GM12878 (cell line): Measurements from ENCODE around the gene MT1H. TPM values are rescaled to one million over a fixed set of nuclear protein-coding genes. Genes with fewer than 3 reads are reported as not detected.

Experiments used
- ATAC-seq: fragments of 200-7000 bp; cut with Tn5 transposase; 3 replicates; pipeline ENCODE4 v1.9.1; 2020; ENCODE audit warnings: mild to moderate bottlenecking, moderate library complexity
- BruUV-seq: library from RNA; stranded (reverse); fragments of 400-500 nt; replicated peaks from 2 replicates; lab custom pipeline; 2021; lab: Mats Ljungman, UMichigan
- CTCF ChIA-PET: fragments of 300-600 bp; sonication (Branson Sonifier 250); formaldehyde crosslinking; extraction: SDS; loops from one replicate; lab custom pipeline; 2021; ENCODE audit warnings: inconsistent platforms; lab: Yijun Ruan, JAX
- POLR2A ChIA-PET: fragments of 350-600 bp; formaldehyde crosslinking; extraction: SDS; loops from one replicate; lab custom pipeline; 2021; ENCODE audit warnings: inconsistent platforms; lab: Charles Lee
- RAD21 ChIA-PET: fragments of 300-600 bp; sonication (Branson Sonifier 250); formaldehyde crosslinking; loops from one replicate; lab custom pipeline; 2023; ENCODE audit warnings: antibody characterized with exemption; ENCODE audit not compliant: unreplicated experiment; lab: Charles Lee
- SMC1A ChIA-PET: fragments of 300-600 bp; sonication (Branson Sonifier 250); formaldehyde crosslinking; loops from one replicate; lab custom pipeline; 2023; ENCODE audit not compliant: unreplicated experiment, uncharacterized antibody; lab: Charles Lee
- DNase-seq: peaks from one replicate; pipeline ENCODE4 v3.0.0-alpha.2; 2011; ENCODE audit warnings: low read depth, low spot score
- FAIRE-seq: peaks from 3 replicates; lab custom pipeline; 2011; peaks lifted over from hg19 to GRCh38; lab: Jason Lieb, UNC
- H2AFZ ChIP-seq: 2 replicates; pipeline ENCODE4 v1.6.0; 2011; ENCODE audit warnings: low read depth, low read length, control low read depth; ENCODE audit not compliant: control insufficient read depth
- H3K27ac ChIP-seq: 2 replicates; pipeline ENCODE4 v1.5.1; 2011; ENCODE audit warnings: control low read depth; ENCODE audit not compliant: control insufficient read depth, insufficient read depth
- H3K27me3 ChIP-seq, 2 experiments: replicated peaks in 1 of 2; 2 replicates each; pipeline versions ENCODE4 v1.6.0 to v1.6.1; 2011; ENCODE audit warnings: low read length in 1 of 2; ENCODE audit not compliant: control insufficient read depth in 2 of 2, insufficient read depth in 2 of 2
- H3K36me3 ChIP-seq, 2 experiments: 2 replicates each; pipeline ENCODE4 v1.5.1; 2011; ENCODE audit warnings: low read length in 1 of 2; ENCODE audit not compliant: control insufficient read depth in 2 of 2, insufficient read depth in 2 of 2
- H3K4me1 ChIP-seq: 2 replicates; pipeline ENCODE4 v1.6.1; 2011; ENCODE audit warnings: mild to moderate bottlenecking, low read length, moderate library complexity, mixed read lengths; ENCODE audit not compliant: control insufficient read depth, insufficient read depth
- H3K4me2 ChIP-seq: 2 replicates; pipeline ENCODE4 v1.6.0; 2011; ENCODE audit warnings: control low read depth; ENCODE audit not compliant: control insufficient read depth, insufficient read depth
- H3K4me3 ChIP-seq: fragments of 200-600 bp; sonication (generic); 2 replicates; pipeline ENCODE4 v1.5.1; 2016
- H3K79me2 ChIP-seq: 2 replicates; pipeline ENCODE4 v1.6.0; 2011; ENCODE audit warnings: low read length; ENCODE audit not compliant: control insufficient read depth, insufficient read depth
- H3K9ac ChIP-seq: 2 replicates; pipeline ENCODE4 v1.8.0; 2011; ENCODE audit warnings: low read length, control low read depth, mixed read lengths; ENCODE audit not compliant: control insufficient read depth, insufficient read depth
- H3K9me3 ChIP-seq: replicated peaks from 3 replicates; pipeline ENCODE4 v1.5.1; 2011; ENCODE audit warnings: mild to moderate bottlenecking, low read length; ENCODE audit not compliant: control insufficient read depth, insufficient read depth
- H4K20me1 ChIP-seq: 2 replicates; pipeline ENCODE4 v1.6.0; 2011; ENCODE audit not compliant: control insufficient read depth, insufficient read depth
- BHLHE40 ChIP-seq, 2 experiments: fragments of 450-650 bp in 1 of 2; IDR thresholded peaks; 2 replicates each; pipeline ENCODE4 v1.6.1; 2011 to 2017; ENCODE audit warnings: low read depth in 2 of 2, borderline replicate concordance in 1 of 2, improper control_type of control experiment in 1 of 2, low read length in 1 of 2, mild to moderate bottlenecking in 1 of 2
- CTCF ChIP-seq, 3 experiments: IDR thresholded peaks in 2 of 3; conservative IDR thresholded peaks in 1 of 3; 2 replicates each; pipeline ENCODE4 v1.5.1; 2011; ENCODE audit warnings: low read depth in 3 of 3, low read length in 3 of 3, mild to moderate bottlenecking in 3 of 3, control low read depth in 2 of 3, moderate library complexity in 2 of 3, inconsistent platforms in 1 of 3, mixed read lengths in 1 of 3; ENCODE audit not compliant: control insufficient read depth in 2 of 3, insufficient read depth in 1 of 3; ENCODE audit errors: extremely low read depth in 1 of 3
- E2F4 ChIP-seq: IDR thresholded peaks from 2 replicates; pipeline ENCODE4 v1.6.1; 2012; ENCODE audit warnings: low read depth, low read length, improper control_type of control experiment
- NFIC ChIP-seq: IDR thresholded peaks from 2 replicates; pipeline ENCODE4 v1.6.1; 2012; ENCODE audit warnings: low read depth, mild to moderate bottlenecking, inconsistent platforms, low read length, moderate library complexity
- NR2F1 ChIP-seq: fragments of 450-650 bp; conservative IDR thresholded peaks from 2 replicates; pipeline ENCODE4 v1.6.1; 2017; ENCODE audit warnings: mild to moderate bottlenecking
- RAD51 ChIP-seq: fragments of 450-650 bp; IDR thresholded peaks from 2 replicates; pipeline ENCODE4 v1.6.1; 2016; ENCODE audit warnings: moderate library complexity, mild to moderate bottlenecking, inconsistent platforms
- SKIL ChIP-seq: fragments of 450-650 bp; IDR thresholded peaks from 2 replicates; pipeline ENCODE4 v1.6.1; 2017; ENCODE audit warnings: mild to moderate bottlenecking, low read depth, inconsistent platforms; ENCODE audit not compliant: poor library complexity, severe bottlenecking
- SMARCA5 ChIP-seq: fragments of 450-650 bp; IDR thresholded peaks from 2 replicates; pipeline ENCODE4 v1.6.1; 2017; ENCODE audit warnings: mild to moderate bottlenecking
- SRF ChIP-seq, 2 experiments: IDR thresholded peaks; 2 replicates each; pipeline ENCODE4 v1.6.1; 2011; ENCODE audit warnings: low read depth in 2 of 2, low read length in 2 of 2, mild to moderate bottlenecking in 1 of 2, moderate library complexity in 1 of 2
- TCF7 ChIP-seq: IDR thresholded peaks from 2 replicates; pipeline ENCODE4 v1.6.1; 2014; ENCODE audit warnings: antibody characterized with exemption, borderline replicate concordance
- WGBS: methylation state at CpG from one replicate; pipeline ENCODE4 v1.1.6; 2016; ENCODE audit warnings: low lambda C conversion rate; ENCODE audit not compliant: insufficient replicate concordance, insufficient coverage; ENCODE audit errors: missing lambda C conversion rate; 5-methylcytosine and 5-hydroxymethylcytosine counted together
- in situ Hi-C: fragments of 300-500 bp; cut with MboI; formaldehyde crosslinking; loops from 9 replicates; pipeline ENCODE4 v1.14.3; 2018; ENCODE audit warnings: mixed read lengths
- intact Hi-C: fragments of 100-400 bp; cut with micrococcal nuclease; formaldehyde crosslinking; loops from one replicate; pipeline ENCODE4 v1.14.2; 2022; ENCODE audit not compliant: unreplicated experiment
- polyA plus RNA-seq, 11 experiments: library from polyadenylated mRNA; depleted of rRNA in 4 of 11; unstranded in 6 of 11; stranded (reverse) in 5 of 11; fragments of >200 nt; fragmentation: Nextera tagmentation in 4 of 11; fragmentation: Illumina TruSeq in 1 of 11; extraction: Ambion mirVana in 4 of 11; extraction: Trizol in 1 of 11; gene quantifications; 1 replicate in 1 of 11; 2 replicates in 10 of 11; pipeline versions ENCODE4 v1.2.1 to v1.2.3, GENCODE V29; 2011 to 2016; ENCODE audit warnings: inconsistent platforms in 2 of 11, missing spikeins in 2 of 11, low read depth in 1 of 11
- total RNA-seq, 4 experiments: library from RNA; depleted of rRNA in 3 of 4; stranded (reverse); fragments of >200 nt in 3 of 4; fragmentation: Illumina TruSeq in 1 of 4; extraction: Trizol in 1 of 4; gene quantifications; 2 replicates each; pipeline versions ENCODE4 v1.2.1 to v1.2.3, GENCODE V29; 2013 to 2021
- TF ChIP-seq, protein P1 (sequence below): IDR thresholded peaks from 2 replicates; pipeline ENCODE4 v1.6.1; 2011; ENCODE audit warnings: low read depth, low read length, improper control_type of control experiment, borderline replicate concordance
- TF ChIP-seq, protein P2 (sequence below): IDR thresholded peaks from 2 replicates; pipeline ENCODE4 v1.6.1; 2011; ENCODE audit warnings: low read depth, mild to moderate bottlenecking, low read length, moderate library complexity, borderline replicate concordance; ENCODE audit errors: extremely low read depth

Gene MT1H
- total and polyA plus RNA-seq, 10 of the 15 experiments (the other 5 are each of a cell fraction or from before 2014, with no cell fraction given), result 0.40 to 6.0 (median 1.1) TPM; not detected in 2

- Histone ChIP-seq H3K79me2 (no peaks in the 10 kb centered on the region), H3K4me2 (no peak overlapping the region), H3K27ac (no peak overlapping the region), H4K20me1 (no peaks in the 10 kb centered on the region), H3K9me3 (no peaks in the 10 kb centered on the region), H3K27me3 (no peaks in the 10 kb centered on the region; a peak in 2 of 4 replicates), H3K36me3 (no peaks in the 10 kb centered on the region), H3K4me3 (no peak overlapping the region), H2AFZ (no peak overlapping the region), H3K4me1 (peaks cover 12% of the 10 kb centered on the region), H3K9ac (no peak overlapping the region)
- ChIA-PET SMC1A (interaction anchor here (0.6 to 1.8 kb wide), 2 partner anchors 16 to 17 kb away, joined by 3 to 5 read pairs; no protein-coding TSS in a partner anchor), RAD21 (interaction anchor here (0.8 to 1.7 kb wide), 3 partner anchors 16 to 81 kb away, joined by 3 to 6 read pairs (median 3); no protein-coding TSS in a partner anchor), POLR2A (no interaction called here), CTCF (interaction anchor here (0.7 to 2.5 kb wide), 2 partner anchors 16 to 206 kb away, joined by 3 to 13 read pairs; no protein-coding TSS in a partner anchor)
- ATAC-seq, result no peak
- no peak for FAIRE-seq
- intact Hi-C loops, result no loop called here
- no peak for DNase-seq
- WGBS, result 67% methylated on average over 4 of the region's 4 CpGs
- BruUV-seq, result no TSS peak
- TF ChIP-seq, protein P1, sequence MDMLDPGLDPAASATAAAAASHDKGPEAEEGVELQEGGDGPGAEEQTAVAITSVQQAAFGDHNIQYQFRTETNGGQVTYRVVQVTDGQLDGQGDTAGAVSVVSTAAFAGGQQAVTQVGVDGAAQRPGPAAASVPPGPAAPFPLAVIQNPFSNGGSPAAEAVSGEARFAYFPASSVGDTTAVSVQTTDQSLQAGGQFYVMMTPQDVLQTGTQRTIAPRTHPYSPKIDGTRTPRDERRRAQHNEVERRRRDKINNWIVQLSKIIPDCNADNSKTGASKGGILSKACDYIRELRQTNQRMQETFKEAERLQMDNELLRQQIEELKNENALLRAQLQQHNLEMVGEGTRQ, result no peak
- TF ChIP-seq TCF7 (no peak), SKIL (no peak), SRF (IDR thresholded peaks at IDR 0.05; ENCODE audit: low read depth in 2 of 2, low read length in 2 of 2) (no peak), NR2F1 (no peak), CTCF (IDR thresholded peaks at IDR 0.05 in 2 of 3, conservative IDR thresholded peaks at IDR 0.05 in 1 of 3; ENCODE audit: control insufficient read depth in 2 of 3, extremely low read depth in 1 of 3, insufficient read depth in 1 of 3, low read depth in 3 of 3, low read length in 3 of 3) (no peak), NFIC (no peak), BHLHE40 (IDR thresholded peaks at IDR 0.05; ENCODE audit: borderline replicate concordance in 1 of 2, low read depth in 2 of 2, low read length in 1 of 2) (no peak), RAD51 (no peak), SMARCA5 (no peak), E2F4 (no peak)
- TF ChIP-seq, protein P2, sequence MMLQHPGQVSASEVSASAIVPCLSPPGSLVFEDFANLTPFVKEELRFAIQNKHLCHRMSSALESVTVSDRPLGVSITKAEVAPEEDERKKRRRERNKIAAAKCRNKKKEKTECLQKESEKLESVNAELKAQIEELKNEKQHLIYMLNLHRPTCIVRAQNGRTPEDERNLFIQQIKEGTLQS, result no peak
- in situ Hi-C loops, result loop anchor here (25.0 kb wide), 1 partner anchor 748 kb away; no protein-coding TSS in a partner anchor
Measured at GRCh38 chr16:56684926-56685590, 15.4 kb downstream of the MT1H start.
